ENCODE data around the gene REXO5. TPM values are rescaled to one million over a fixed set of nuclear protein-coding genes. Genes with fewer than 3 reads are reported as not detected.

Gene REXO5
- total and polyA plus RNA-seq, 2 of the 13 experiments (the other 11 are each of a cell fraction or from before 2014, with no cell fraction given), result 5.9 to 13.1 TPM

DNA sequence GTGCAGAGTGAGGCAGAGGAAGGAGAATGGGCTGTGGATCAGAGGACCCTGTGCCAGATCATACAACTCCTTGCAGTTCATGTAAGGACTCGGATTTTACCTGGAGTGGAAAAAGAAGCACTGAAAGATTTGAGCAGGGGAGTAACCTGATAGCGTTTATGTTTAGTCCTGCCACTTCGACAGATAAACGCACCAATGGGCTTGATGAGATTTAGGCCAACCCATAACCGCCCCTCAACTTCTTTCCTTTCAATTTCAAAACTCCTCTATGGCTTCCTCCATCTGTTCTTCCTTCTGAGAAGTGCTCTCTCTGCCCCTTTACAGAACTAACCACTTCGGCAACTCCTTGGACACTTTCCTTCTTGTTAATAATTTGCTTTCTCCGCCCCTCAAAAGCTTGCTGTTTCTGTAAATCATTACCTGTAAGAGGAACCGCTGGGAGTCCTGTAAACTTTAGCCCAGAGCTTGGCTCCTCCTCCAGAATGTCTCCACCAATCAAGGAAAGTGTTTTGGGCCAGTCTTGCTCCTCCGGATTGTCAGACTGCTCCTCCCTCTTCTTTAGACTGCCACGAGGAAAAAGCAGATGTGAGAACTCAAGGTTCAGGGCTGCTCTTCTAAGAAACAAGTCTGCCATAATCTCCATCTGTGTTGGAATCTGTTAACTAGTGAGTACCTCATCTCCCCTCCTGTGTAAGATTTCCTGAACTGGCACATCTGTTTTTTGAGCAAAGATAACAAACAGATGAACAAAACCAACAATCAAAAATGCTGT is 42.7 kb upstream of the REXO5 start, which contains the start of gene ACSM3 (continued):
- TF ChIP-seq MTF1 (CRISPR knock-in tag; IDR thresholded peaks at IDR 0.05) (no peak), NONO (IDR thresholded peaks at IDR 0.05) (no peak), NONO (CRISPR knock-in tag; conservative IDR thresholded peaks at IDR 0.05) (no peak), TSC22D2 (CRISPR knock-in tag; IDR thresholded peaks at IDR 0.05; ENCODE audit: borderline replicate concordance) (no peak), ZNF556 (CRISPR knock-in tag; IDR thresholded peaks at IDR 0.05; ENCODE audit: borderline replicate concordance) (no peak), ATF1 (CRISPR knock-in tag; IDR thresholded peaks at IDR 0.05) (no peak), SAFB2 (CRISPR knock-in tag; IDR thresholded peaks at IDR 0.05; ENCODE audit: borderline replicate concordance, low read depth) (no peak; the same call in 1 of the 2 replicates), ZHX2 (IDR thresholded peaks at IDR 0.05; ENCODE audit: low read depth) (no peak; the same call in 1 of the 2 replicates), ZHX2 (CRISPR knock-in tag; IDR thresholded peaks at IDR 0.05; ENCODE audit: borderline replicate concordance) (no peak), ZNF740 (CRISPR knock-in tag; IDR thresholded peaks at IDR 0.05) (no peak), FOXC1 (CRISPR knock-in tag; IDR thresholded peaks at IDR 0.05; ENCODE audit: borderline replicate concordance) (no peak), ZNF280B (CRISPR knock-in tag; IDR thresholded peaks at IDR 0.05; ENCODE audit: borderline replicate concordance) (no peak), ZNF850 (CRISPR knock-in tag; conservative IDR thresholded peaks at IDR 0.05) (no peak), ZNF530 (CRISPR knock-in tag; IDR thresholded peaks at IDR 0.05; ENCODE audit: low read depth) (no peak), ZNF576 (CRISPR knock-in tag; IDR thresholded peaks at IDR 0.05) (no peak), RELA (CRISPR knock-in tag; IDR thresholded peaks at IDR 0.05) (no peak), MAFF (IDR thresholded peaks at IDR 0.05; ENCODE audit: low read depth, low read length) (no peak), SMAD3 (CRISPR knock-in tag; IDR thresholded peaks at IDR 0.05) (0 out of 2 replicates have a peak, but pooled peaks have one; percentile 22), ZNF562 (CRISPR knock-in tag; IDR thresholded peaks at IDR 0.05; ENCODE audit: borderline replicate concordance) (no peak), GATA4 (IDR thresholded peaks at IDR 0.05; ENCODE audit: borderline replicate concordance, low read depth) (no peak)

Measured in HepG2 (cell line).